HepG2 (cell line): ENCODE data around the gene ANO1.

ENCODE experiments used
- CREB1 ChIP-seq, 2 experiments: fragments of 450-650 bp in 1 of 2; IDR thresholded peaks; 2 replicates each; pipeline ENCODE4 v1.6.1; 2016 to 2017; ENCODE audit warnings: control low read depth in 1 of 2, mild to moderate bottlenecking in 1 of 2, missing compliant biosample characterization in 1 of 2, missing genetic modification characterization in 1 of 2
- CTCF ChIP-seq: sonication (generic); formaldehyde crosslinking; IDR thresholded peaks from 2 replicates; pipeline ENCODE4 v1.5.0; 2020; ENCODE audit warnings: mild to moderate bottlenecking, missing genetic modification reagents, moderate library complexity
- EZH2 ChIP-seq: conservative IDR thresholded peaks from 2 replicates; pipeline ENCODE4 v1.6.1; 2012; ENCODE audit warnings: mild to moderate bottlenecking, low read depth, low read length, moderate library complexity
- RAD21 ChIP-seq: fragments of 450-650 bp; formaldehyde crosslinking; IDR thresholded peaks from 2 replicates; pipeline ENCODE4 v1.5.0; 2020; ENCODE audit warnings: mild to moderate bottlenecking
- ZBTB7A ChIP-seq: sonication (generic); formaldehyde crosslinking; IDR thresholded peaks from 2 replicates; pipeline ENCODE4 v1.8.0; 2022; ENCODE audit warnings: mild to moderate bottlenecking, missing genetic modification reagents
- ZNF350 ChIP-seq: sonication (generic); formaldehyde crosslinking; IDR thresholded peaks from 2 replicates; pipeline ENCODE4 v1.4.0; 2020; ENCODE audit warnings: mild to moderate bottlenecking, low read depth, missing genetic modification reagents, borderline replicate concordance

- TF ChIP-seq CTCF (CRISPR knock-in tag) (no peak), EZH2 (no peak), ZBTB7A (no peak), RAD21 (CRISPR knock-in tag) (no peak), CREB1 (IDR thresholded peaks at IDR 0.05) (no peak), CREB1 (CRISPR knock-in tag; IDR thresholded peaks at IDR 0.05) (no peak), ZNF350 (CRISPR knock-in tag) (no peak)
Measured at GRCh38 chr11:70170596-70171210, 92.6 kb downstream of the ANO1 start.
